NCI-H748 (cell line): ENCODE results near the gene PEX10.

Experiments used
- DNase-seq: peaks from one replicate; lab custom pipeline; 2025; ENCODE audit not compliant: unreplicated experiment; lab: John Stamatoyannopoulos, UW

Gene PEX10

GRCh38 chr1:2405588-2406295 lies 6.6 kb downstream of the PEX10 start:
- DNase-seq = no peak

GRCh38 chr1:2404890-2405511 lies 7.4 kb downstream of the PEX10 start:
- no peak for DNase-seq

DNA sequence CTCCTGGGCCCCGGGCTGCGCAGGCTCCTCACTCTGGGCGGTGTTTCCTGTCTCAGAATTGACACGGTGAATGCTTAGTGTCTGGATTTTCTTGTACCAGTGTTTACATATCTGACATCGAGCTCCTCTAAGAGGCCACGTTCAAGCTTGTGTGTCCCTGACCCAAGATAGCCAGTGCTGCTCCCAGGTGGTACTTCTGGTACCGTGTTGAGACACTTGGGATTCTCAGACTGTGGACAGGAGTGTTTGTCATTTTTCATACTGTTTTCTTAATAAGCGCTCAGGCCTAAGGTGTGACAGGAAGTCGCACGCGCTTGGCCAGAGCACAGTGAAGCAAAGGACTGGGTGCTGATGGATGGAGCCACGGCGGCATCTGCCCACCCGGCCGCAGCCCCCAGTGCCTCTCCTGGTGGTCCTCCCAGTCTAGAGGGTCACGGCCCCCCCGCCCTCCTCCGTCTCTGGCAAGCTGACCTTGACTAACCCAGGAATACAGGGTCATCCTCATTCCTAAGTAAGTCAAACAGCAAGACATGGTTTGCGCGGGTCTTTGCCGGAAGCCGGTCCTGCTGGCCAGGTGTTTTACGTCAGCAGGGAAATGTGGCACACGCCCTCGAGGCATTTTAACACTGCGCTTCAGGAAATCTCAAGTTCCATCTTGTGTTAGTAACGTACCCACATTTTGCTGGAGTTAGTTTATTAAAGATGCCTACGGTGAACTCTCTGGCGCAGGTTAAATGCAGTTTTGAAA lies 8.0 kb downstream of the PEX10 start:
- no peak for DNase-seq

DNA sequence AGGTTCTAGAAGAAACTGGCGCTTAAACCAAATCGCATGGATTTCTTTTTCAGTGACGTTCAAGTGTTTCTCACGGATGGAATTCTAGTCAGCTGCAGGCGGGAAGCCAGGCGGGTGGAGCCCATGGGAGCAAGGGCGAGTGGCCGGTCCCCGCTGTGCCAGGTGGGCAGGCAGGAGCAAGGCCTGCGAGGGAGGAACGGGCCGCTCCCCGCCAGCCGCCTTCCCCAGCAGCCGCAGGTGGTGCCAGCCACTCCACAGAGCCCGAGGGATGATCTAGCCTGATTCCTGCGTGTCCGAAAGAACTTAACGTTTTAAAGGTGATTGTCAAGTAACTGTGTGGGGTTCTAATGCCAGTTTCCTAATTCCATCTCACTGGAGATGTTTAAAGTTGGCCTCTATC lies 9.1 kb downstream of the PEX10 start:
- DNase-seq = no peak

DNA sequence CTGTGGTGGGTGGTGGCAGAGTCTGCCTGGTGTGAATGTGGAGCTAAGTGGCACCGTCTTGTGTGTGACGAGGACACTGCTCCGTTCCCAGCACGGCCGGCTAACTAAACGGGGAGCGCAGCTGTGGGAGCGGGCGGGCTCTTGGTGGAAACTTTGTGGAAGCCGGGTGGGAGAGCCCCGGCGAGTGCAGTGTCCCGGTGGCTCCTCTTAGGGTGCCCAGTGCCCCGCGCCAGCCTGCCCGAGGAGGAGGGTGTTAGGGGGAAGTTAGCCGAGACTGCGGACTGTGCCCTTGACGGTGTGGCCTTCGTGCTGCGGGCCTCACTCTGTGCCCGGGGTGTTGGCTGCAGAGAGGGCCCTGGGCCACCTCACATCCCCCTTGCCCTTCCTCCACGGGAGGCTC lies 9.9 kb downstream of the PEX10 start:
- DNase-seq = no peak

GRCh38 chr1:2400950-2401649 lies 11.3 kb downstream of the PEX10 start:
- DNase-seq = no peak

DNA sequence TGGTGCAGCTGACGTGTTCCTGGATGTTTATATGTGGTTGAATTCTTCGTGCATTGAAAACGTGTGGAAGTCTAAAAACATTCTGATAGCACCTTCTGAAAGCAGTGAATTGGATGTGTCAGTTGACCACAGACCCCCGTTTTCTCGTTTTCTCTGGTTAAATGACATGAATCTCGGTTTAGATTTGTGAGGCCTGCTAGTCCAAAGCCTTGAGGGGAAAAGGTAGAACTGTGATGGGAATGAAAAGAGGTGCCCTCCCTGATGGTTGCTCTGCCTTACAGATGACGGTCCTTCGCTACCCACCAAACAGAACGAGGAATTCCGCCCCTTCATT lies 11.8 kb downstream of the PEX10 start:
- DNase-seq = no peak

DNA sequence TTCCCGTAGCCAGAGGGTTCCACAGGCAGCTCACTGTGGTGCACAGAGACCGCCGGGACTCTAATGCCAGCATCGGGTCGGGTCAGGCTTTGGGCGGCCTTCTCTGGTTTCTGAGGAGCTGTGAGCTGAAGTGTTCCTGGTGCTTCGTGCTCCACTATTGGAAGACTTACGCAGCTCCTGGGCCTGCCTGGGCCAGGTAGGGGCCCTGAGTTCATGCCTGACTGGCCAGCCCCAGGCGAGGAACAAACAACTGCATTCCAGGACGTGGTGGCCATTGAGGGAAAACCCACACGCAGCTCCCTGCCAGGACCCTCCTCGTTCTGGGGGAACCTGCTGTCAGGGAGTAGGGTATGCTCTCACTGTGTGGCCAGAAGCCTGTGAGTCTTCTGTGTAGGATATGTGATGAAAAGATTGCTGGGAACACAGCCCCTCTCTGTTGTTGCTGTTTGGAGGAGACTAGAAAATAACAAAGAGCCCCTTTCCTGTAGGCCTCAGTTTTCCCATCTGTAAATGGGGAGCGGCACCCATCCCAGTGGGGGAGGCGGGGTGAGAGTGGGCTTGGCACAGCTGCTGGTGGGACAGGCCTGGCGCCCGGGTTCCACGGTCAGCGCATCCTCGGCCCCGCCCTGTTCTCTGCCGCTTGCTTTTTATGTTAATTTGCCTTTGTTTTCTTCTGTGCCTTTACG lies 12.3 kb downstream of the PEX10 start:
- no peak for DNase-seq

GRCh38 chr1:2398871-2399270 lies 13.5 kb downstream of the PEX10 start:
- DNase-seq = no peak

DNA sequence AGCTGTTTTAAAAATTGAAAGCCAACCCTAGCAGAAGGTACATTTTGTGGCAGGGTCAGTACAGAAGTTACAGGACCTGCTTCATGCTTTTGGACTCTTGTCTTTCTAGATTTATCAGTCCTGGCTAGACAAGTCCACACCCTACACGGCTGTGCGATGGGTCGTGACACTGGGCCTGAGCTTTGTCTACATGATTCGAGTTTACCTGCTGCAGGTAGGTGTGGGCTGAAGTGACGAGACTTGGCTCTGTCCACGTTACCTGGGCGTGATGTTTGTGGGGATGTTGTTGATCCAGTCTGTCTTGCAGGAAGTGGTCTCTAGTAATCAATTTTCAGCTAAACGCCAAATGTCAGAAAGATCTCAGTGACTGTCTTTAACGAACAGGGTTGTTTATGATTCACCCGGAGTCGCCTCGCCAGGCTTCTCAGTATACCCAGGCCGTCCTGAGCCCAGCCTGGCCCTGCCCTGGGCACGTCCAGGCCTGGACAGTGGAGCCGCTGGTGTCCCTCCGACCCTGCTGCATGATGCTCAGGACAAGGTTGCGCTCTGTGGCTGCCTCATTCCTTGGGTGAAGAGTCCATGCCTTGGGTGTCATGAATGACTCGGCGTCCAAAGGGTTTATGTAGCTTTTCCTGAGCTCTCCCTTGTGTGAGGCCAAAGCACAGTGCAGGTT lies 15.2 kb downstream of the PEX10 start:
- no peak for DNase-seq

- DNase-seq = no peak
These were observed 15.9 kb downstream of the PEX10 start for GRCh38 chr1:2396476-2396875.

- DNase-seq = no peak
These were observed 16.3 kb downstream of the PEX10 start for GRCh38 chr1:2396059-2396458.

DNA sequence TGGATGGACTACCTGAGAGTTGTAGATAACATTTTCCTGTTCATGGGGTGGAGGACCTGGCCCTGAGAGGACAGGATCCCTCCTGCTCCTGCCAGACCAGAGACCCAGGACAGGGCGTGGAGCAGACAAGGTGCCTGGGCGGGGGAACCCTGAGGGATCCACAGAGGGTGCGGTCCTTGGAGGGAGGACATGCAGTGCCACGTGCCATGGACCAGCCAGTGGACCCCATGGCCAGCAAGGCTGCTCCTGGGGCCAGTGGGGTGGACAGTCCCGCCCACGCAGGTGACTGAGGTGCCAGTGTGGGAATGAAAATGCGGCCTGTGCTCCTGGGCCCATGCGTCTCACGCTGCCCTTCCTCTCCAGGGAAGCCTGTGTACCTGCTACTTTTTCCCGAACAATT lies 17.1 kb downstream of the PEX10 start:
- no peak for DNase-seq

DNA sequence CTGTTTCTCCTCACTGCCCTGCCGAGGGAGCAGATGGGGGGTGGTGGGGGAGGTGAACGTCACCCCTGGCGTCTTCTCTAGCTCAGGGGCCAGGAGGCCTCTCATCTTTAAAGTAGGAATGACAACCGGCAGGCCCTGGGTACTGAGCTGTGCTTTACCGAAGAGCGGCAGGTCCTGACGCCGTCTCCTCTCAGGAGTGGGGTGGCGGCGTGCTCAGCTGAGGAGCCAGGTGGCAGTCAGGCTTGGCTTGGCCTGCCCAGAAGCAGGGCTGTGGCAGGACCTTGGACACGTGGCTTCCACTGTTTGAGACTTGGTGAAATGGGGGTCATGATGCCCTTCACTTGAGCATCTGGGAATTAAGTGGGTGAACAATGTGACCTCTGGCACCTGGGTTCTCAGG lies 17.6 kb downstream of the PEX10 start:
- no peak for DNase-seq

GRCh38 chr1:2394220-2394619 lies 18.1 kb downstream of the PEX10 start:
- no peak for DNase-seq

GRCh38 chr1:2393471-2393877 lies 18.9 kb downstream of the PEX10 start:
- no peak for DNase-seq

DNA sequence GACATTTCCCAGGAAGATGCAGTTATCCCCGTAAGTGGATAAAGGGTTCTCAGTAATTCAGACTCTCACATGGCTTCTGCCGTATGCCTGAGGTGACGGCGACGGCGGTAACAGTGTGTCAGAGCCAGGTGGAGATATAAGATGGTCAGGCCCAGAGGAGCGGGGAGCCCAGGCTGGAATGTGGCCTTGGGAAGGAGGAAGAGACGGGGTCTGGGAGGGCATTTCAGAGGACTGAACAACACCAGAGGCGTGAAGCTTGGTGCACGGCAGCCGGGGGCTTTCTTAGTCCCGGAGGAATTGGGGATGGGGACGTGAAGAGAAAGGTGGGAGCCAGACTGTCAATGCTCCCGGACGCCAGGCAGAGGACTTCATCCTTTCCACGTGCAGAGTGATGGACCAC lies 19.7 kb downstream of the PEX10 start:
- no peak for DNase-seq

DNA sequence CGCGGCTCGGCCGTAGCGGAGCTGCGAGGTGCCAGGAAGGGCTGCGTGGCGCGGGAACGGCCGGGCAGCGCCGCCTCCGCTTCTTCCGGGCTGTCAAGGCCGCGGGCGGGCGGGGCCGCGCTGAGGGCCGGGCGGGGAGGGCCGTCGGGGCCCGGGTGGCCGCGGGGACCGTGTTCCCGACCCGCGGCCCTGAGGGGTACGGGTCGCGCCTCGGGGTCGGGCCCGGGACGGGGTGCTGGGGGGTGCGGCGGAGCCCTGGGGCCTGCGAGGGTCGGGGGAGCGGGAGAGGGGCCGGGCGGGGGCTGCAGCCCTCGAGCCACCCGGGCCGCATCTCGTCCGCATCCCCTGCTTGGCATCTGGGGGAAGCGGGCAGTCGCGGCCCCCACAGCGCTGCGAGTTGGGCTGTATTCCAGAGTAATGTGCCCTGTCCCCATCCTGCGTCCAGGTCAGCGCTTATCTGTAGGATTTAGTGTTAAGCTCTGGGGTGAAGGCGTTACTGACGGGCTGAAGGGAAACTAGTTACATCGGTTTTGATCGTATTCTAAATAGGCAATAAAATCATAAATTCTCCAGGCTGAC lies 20.3 kb downstream of the PEX10 start:
- DNase-seq = no peak

DNA sequence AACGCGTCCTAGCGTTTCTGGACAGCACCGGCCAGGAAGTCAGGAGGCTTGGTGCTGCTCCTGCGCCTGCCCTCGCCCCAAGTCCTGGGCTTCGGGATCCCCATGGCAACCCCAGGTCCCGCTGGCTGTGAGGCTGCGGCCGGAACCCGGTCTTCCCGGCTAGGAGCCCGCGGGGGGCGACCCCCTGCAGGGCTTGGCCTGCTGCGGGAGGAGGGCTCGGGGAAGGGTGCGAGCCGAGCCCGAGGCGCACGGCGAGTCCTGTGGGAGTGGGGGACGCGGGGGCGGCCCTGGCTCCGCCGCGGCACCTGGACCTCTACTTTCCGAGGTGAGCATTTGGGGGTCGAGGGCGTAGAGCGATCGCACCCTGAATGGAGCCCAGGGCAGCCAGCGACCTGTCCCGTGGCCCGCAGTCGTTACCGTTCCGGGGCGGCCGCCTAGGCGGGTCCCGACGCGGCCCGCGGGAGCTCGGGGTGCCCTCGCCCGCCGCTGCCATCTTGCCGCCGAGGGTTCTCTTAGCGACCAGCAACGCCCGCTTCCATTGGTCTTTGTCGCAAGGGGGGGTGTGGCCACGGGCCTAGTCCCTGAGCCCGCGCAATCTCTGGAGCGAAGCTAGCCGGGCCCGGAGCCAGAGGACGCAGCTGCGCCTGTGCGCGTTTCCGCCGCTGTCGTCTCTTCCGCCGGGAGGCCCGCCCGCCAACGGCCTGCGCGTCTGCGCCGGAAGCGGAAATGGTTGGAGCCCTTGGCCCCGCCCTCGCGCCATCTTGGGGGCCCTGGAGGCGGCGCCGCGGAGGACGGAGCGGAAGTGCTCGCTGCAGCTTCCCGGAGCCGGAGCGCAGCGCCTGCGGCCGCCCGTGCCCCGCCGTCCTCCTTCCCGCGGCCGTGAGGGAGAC lies 21.1 kb downstream of the PEX10 start, which contains the start of the genes MORN1 and RER1:
Gene MORN1, minus strand, starts transcription at position 514 of the 890 bp plus-strand sequence. Its CDS starts 21 bp downstream, at position 493.
Gene RER1, plus strand, starts transcription at position 801 of the 890 bp plus-strand sequence. CDS start 3,950 bp downstream, outside the sequence.
- peak; percentile 97 for DNase-seq
